Activated naive CD8-positive, alpha-beta T cell treated with anti-CD3 and anti-CD28 coated beads, Interleukin-2, amount 50 U/mL, for 16 hours (primary cell): ENCODE measurements around the gene PRTFDC1.
A peak's percentile ranks its signal among the peaks of the same experiment; 100 is the strongest.
"Not testable (repeated sequence)": the region's sequence is repeated elsewhere in the genome, so short reads cannot be mapped to it uniquely, and the experiment has no call there.

Source experiments
- DNase-seq: peaks from one replicate; pipeline ENCODE4 v3.0.0-alpha.2; 2020; ENCODE audit warnings: low read depth, low spot score

Gene PRTFDC1

GRCh38 chr10:24930427-24930826 is 22.0 kb downstream of the PRTFDC1 start:
- DNase-seq = no peak

- no peak for DNase-seq
These were observed 22.5 kb downstream of the PRTFDC1 start for GRCh38 chr10:24929904-24930303.

- DNase-seq = no peak
These were observed 23.3 kb downstream of the PRTFDC1 start for GRCh38 chr10:24929056-24929544.

GRCh38 chr10:24928163-24928562 is 24.2 kb downstream of the PRTFDC1 start:
- DNase-seq = no peak

- DNase-seq = no peak
These were observed 25.8 kb downstream of the PRTFDC1 start for GRCh38 chr10:24926557-24926956.

GRCh38 chr10:24925799-24926198 is 26.6 kb downstream of the PRTFDC1 start:
- no peak for DNase-seq

- not testable (repeated sequence) for DNase-seq
These were observed 27.9 kb downstream of the PRTFDC1 start for GRCh38 chr10:24924483-24924882.

- not testable (repeated sequence) for DNase-seq
These were observed 30.1 kb downstream of the PRTFDC1 start for GRCh38 chr10:24922222-24922868.

- peak; percentile 3 for DNase-seq
These were observed 31.2 kb downstream of the PRTFDC1 start for GRCh38 chr10:24920907-24921881.

- not testable (repeated sequence) for DNase-seq
These were observed 32.2 kb downstream of the PRTFDC1 start for GRCh38 chr10:24920192-24920591.

GRCh38 chr10:24919629-24920028 is 32.8 kb downstream of the PRTFDC1 start:
- DNase-seq = not testable (repeated sequence)

GRCh38 chr10:24917979-24918378 is 34.4 kb downstream of the PRTFDC1 start:
- no peak for DNase-seq

GRCh38 chr10:24917493-24917892 is 34.9 kb downstream of the PRTFDC1 start:
- DNase-seq = no peak

GRCh38 chr10:24916365-24916764 is 36.0 kb downstream of the PRTFDC1 start:
- DNase-seq = no peak

GRCh38 chr10:24915304-24915703 is 37.1 kb downstream of the PRTFDC1 start:
- DNase-seq = no peak

GRCh38 chr10:24914148-24914547 is 38.3 kb downstream of the PRTFDC1 start:
- no peak for DNase-seq

- DNase-seq = no peak
These were observed 40.2 kb downstream of the PRTFDC1 start for GRCh38 chr10:24912215-24912614.

- DNase-seq = no peak
These were observed 41.4 kb downstream of the PRTFDC1 start for GRCh38 chr10:24911029-24911428.

GRCh38 chr10:24910574-24910973 is 41.8 kb downstream of the PRTFDC1 start:
- DNase-seq = no peak

- no peak for DNase-seq
These were observed 43.5 kb downstream of the PRTFDC1 start for GRCh38 chr10:24908793-24909423.

GRCh38 chr10:24907956-24908355 is 44.5 kb downstream of the PRTFDC1 start:
- no peak for DNase-seq

- DNase-seq = no peak
These were observed 46.0 kb downstream of the PRTFDC1 start for GRCh38 chr10:24906372-24906771.
